Nephron progenitor cell (in vitro differentiated cells): Measurements from ENCODE around the gene SPATA6.

Experiments
- DNase-seq: peaks from one replicate; pipeline ENCODE4 v3.0.0; 2021
- H3K27ac Mint-ChIP-seq: 2 replicates; pipeline ENCODE4 v1.8.0; 2021; ENCODE audit warnings: mild to moderate bottlenecking, moderate library complexity, mixed read lengths
- H3K27me3 Mint-ChIP-seq: 2 replicates; pipeline ENCODE4 v1.8.0; 2021; ENCODE audit warnings: mild to moderate bottlenecking, low read depth, mixed read lengths; ENCODE audit not compliant: poor library complexity
- H3K36me3 Mint-ChIP-seq: 2 replicates; pipeline ENCODE4 v1.8.0; 2021; ENCODE audit warnings: low read depth, mixed read lengths
- H3K4me1 Mint-ChIP-seq: 2 replicates; pipeline ENCODE4 v1.8.0; 2021; ENCODE audit warnings: mixed read lengths
- H3K4me3 Mint-ChIP-seq: 2 replicates; pipeline ENCODE4 v1.8.0; 2021; ENCODE audit warnings: mild to moderate bottlenecking, moderate library complexity, mixed read lengths
- H3K9me3 Mint-ChIP-seq: 2 replicates; pipeline ENCODE4 v1.8.0; 2021; ENCODE audit warnings: mild to moderate bottlenecking, moderate library complexity, mixed read lengths
- CTCF ChIP-seq: fragments of 200-600 bp; sonication (generic); IDR thresholded peaks from 2 replicates; pipeline ENCODE4 v1.5.0; 2021; ENCODE audit warnings: antibody characterized with exemption

The SPATA6 gene

DNA sequence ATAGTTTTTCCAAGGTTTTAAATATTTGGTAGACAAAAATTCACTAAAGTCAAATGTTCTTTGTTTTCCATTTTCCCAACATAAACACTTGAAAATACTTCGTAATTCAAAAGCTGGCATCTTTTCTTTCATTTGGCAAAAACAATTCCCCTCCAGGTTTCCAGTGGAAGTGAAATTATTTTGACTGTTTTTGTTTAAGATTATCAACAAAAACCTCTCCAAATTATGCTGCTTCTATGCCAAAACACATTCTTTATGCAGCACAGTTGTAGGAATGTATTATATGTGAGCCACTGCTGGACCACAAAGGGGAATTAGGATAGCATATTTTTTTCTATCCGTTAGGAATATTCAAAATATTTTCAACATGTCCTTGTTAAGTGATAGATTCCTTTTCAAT, 205.4 kb downstream of the SPATA6 start:
- Mint-ChIP-seq H3K9me3 (peaks cover 5% of the 10 kb centered on the region), H3K27me3 (peaks cover 3% of the 10 kb centered on the region), H3K4me1 (no peaks in the 10 kb centered on the region), H3K27ac (no peak overlapping the region), H3K4me3 (no peak overlapping the region), H3K36me3 (peaks cover 5% of the 10 kb centered on the region)
- DNase-seq, result no peak
- TF ChIP-seq CTCF, result no peak

DNA sequence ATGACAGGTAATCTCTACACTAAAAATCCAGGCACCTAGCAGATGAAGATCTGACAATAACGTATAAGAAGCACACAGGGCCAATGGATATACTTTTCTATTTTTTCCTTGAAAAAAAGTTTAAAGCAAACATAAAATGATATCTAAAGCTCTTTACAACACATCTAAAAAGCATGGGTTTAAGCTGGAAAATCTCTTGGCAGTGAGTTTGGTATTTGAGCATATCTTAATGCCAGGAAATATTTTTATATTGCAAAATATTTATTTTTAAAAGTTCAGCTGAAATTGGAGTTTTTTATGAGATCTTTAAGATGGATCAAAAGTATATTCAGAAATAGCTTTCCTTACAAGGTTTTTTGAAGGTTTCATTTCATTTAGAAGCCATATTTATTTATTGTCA, 209.0 kb downstream of the SPATA6 start:
- H3K27me3 Mint-ChIP-seq, result peaks cover 4% of the 10 kb centered on the region
- no peak overlapping the region for H3K4me3 Mint-ChIP-seq
- TF ChIP-seq CTCF, result no peak
- H3K27ac Mint-ChIP-seq, result no peak overlapping the region
- H3K36me3 Mint-ChIP-seq, result peaks cover 5% of the 10 kb centered on the region
- H3K4me1 Mint-ChIP-seq, result no peaks in the 10 kb centered on the region
- H3K9me3 Mint-ChIP-seq, result peaks cover 5% of the 10 kb centered on the region
- no peak for DNase-seq

DNA sequence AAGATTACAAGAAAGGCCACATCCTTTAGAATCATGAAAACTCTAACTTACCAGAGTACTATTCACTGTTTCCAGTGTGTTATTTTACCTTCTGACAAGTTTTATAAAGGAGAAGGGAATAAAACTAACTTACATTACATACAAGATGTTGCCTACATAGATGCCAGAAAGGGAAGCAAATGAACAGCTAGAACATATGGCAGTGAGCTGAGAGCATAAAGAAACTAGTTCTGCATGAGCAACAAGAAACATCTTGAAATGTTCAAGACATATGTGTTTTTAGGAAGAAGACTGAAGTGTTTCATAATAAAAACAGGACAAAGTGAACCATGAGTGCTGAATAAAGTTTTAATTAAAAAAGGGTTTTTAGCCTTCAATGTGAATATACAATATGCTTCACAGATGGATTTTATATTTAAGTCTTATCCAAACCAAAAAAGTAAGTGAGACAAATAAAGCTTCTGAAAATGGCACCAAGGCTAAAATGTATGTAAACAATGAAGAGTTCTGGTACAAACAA, 210.1 kb downstream of the SPATA6 start:
- Mint-ChIP-seq H3K27me3 (peaks cover 4% of the 10 kb centered on the region), H3K9me3 (no peaks in the 10 kb centered on the region), H3K4me3 (no peak overlapping the region), H3K27ac (no peak overlapping the region), H3K4me1 (no peaks in the 10 kb centered on the region), H3K36me3 (no peaks in the 10 kb centered on the region)
- TF ChIP-seq CTCF, result no peak
- no peak for DNase-seq

GRCh38 chr1:48258106-48258505, 213.9 kb downstream of the SPATA6 start:
- no peak for DNase-seq
- H3K4me1 Mint-ChIP-seq, result no peaks in the 10 kb centered on the region
- TF ChIP-seq CTCF, result no peak
- H3K4me3 Mint-ChIP-seq, result no peak overlapping the region
- peaks cover 19% of the 10 kb centered on the region for H3K27me3 Mint-ChIP-seq
- H3K9me3 Mint-ChIP-seq, result no peaks in the 10 kb centered on the region
- H3K27ac Mint-ChIP-seq, result no peak overlapping the region
- H3K36me3 Mint-ChIP-seq, result no peaks in the 10 kb centered on the region

- no peak for DNase-seq
- no peaks in the 10 kb centered on the region for H3K9me3 Mint-ChIP-seq
- no peak for TF ChIP-seq CTCF
- H3K4me1 Mint-ChIP-seq, result no peaks in the 10 kb centered on the region
- H3K4me3 Mint-ChIP-seq, result no peak overlapping the region
- H3K36me3 Mint-ChIP-seq, result no peaks in the 10 kb centered on the region
- no peak overlapping the region for H3K27ac Mint-ChIP-seq
- H3K27me3 Mint-ChIP-seq, result peaks cover 24% of the 10 kb centered on the region
These were observed 217.8 kb downstream of the SPATA6 start for GRCh38 chr1:48254254-48254653.

DNA sequence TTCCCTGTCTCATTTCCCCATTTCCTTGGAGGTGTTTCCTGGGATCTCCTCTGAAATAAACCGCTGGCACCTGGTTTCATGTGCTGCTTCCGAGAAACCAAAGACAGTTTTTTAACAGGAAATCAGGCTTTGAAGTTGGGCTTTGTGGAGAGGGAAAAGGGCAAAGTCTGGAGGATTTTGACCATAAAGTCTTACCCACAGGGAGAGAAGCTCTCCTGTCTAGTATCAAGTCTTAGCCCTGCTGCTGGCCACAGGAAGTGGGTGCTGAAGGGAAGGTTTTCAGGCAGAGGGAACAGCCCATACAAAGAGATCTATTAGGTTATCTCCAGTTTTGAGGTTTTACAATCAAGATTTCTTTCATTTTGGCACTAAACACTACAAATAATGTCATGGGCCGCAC, 220.2 kb downstream of the SPATA6 start:
- H3K4me1 Mint-ChIP-seq, result no peaks in the 10 kb centered on the region
- H3K4me3 Mint-ChIP-seq, result no peak overlapping the region
- no peak for DNase-seq
- H3K36me3 Mint-ChIP-seq, result no peaks in the 10 kb centered on the region
- TF ChIP-seq CTCF, result no peak
- H3K27me3 Mint-ChIP-seq, result peaks cover 35% of the 10 kb centered on the region
- no peaks in the 10 kb centered on the region for H3K9me3 Mint-ChIP-seq
- H3K27ac Mint-ChIP-seq, result no peak overlapping the region
